H1 (cell line): ENCODE data around the gene TXNDC5. TPM values are rescaled to one million over a fixed set of nuclear protein-coding genes. Genes with fewer than 3 reads are reported as not detected.

Source experiments
- CTCF ChIA-PET: fragments of 300-600 bp; sonication (Branson Sonifier 250); formaldehyde crosslinking; loops from one replicate; lab custom pipeline; 2021; ENCODE audit not compliant: partially characterized antibody; lab: Charles Lee
- POLR2A ChIA-PET: fragments of 300-600 bp; sonication (Branson Sonifier 250); formaldehyde crosslinking; loops from one replicate; lab custom pipeline; 2021; ENCODE audit warnings: inconsistent platforms; ENCODE audit not compliant: partially characterized antibody; lab: Charles Lee
- DNase-seq, 2 experiments: peaks; one replicate each; pipeline versions ENCODE4 v3.0.0 to v3.0.0-alpha.2; 2010 to 2022; ENCODE audit warnings: low spot score in 2 of 2, low read depth in 1 of 2, mixed read lengths in 1 of 2
- FAIRE-seq: peaks from 2 replicates; lab custom pipeline; 2011; peaks lifted over from hg19 to GRCh38; lab: Jason Lieb, UNC
- H2AFZ ChIP-seq: 2 replicates; pipeline ENCODE4 v1.8.1; 2012; ENCODE audit warnings: low read length, inconsistent platforms
- H2AK5ac ChIP-seq: 2 replicates; pipeline ENCODE4 v1.6.1; 2013; ENCODE audit warnings: low read depth, low read length
- H2BK120ac ChIP-seq: replicated peaks from 2 replicates; pipeline ENCODE3; 2013; ENCODE audit warnings: low read depth, low read length, inconsistent platforms
- H2BK12ac ChIP-seq: 2 replicates; pipeline ENCODE4 v1.6.1; 2013; ENCODE audit warnings: low read depth, low read length
- H2BK15ac ChIP-seq: 2 replicates; pipeline ENCODE4 v1.6.1; 2013; ENCODE audit warnings: low read length
- H2BK20ac ChIP-seq: 2 replicates; pipeline ENCODE4 v1.6.1; 2013; ENCODE audit warnings: low read length
- H2BK5ac ChIP-seq: 2 replicates; pipeline ENCODE4 v1.6.1; 2013; ENCODE audit warnings: low read depth, low read length
- H3K14ac ChIP-seq: 2 replicates; pipeline ENCODE4 v1.6.1; 2013; ENCODE audit warnings: inconsistent platforms; ENCODE audit not compliant: insufficient read length
- H3K18ac ChIP-seq: 2 replicates; pipeline ENCODE4 v1.6.1; 2013; ENCODE audit warnings: low read length; ENCODE audit errors: extremely low read depth
- H3K23ac ChIP-seq: 2 replicates; pipeline ENCODE4 v1.6.1; 2013; ENCODE audit warnings: inconsistent platforms; ENCODE audit not compliant: insufficient read length
- H3K23me2 ChIP-seq: 2 replicates; pipeline ENCODE4 v1.6.1; 2013; ENCODE audit warnings: low read depth, low read length
- H3K27ac ChIP-seq: 2 replicates; pipeline ENCODE4 v1.6.1; 2011; ENCODE audit warnings: low read depth, low read length, inconsistent platforms
- H3K27me3 ChIP-seq, 4 experiments: replicated peaks in 1 of 4; 1 replicate in 1 of 4; 2 replicates in 3 of 4; pipeline versions ENCODE4 v1.6.1 to v1.8.1; 2011 to 2013; ENCODE audit warnings: low read length in 3 of 4, mild to moderate bottlenecking in 3 of 4, inconsistent platforms in 2 of 4, mixed read lengths in 2 of 4, moderate library complexity in 1 of 4; ENCODE audit not compliant: control insufficient read depth in 3 of 4, insufficient read depth in 3 of 4; ENCODE audit errors: extremely low read depth in 1 of 4
- H3K36me3 ChIP-seq, 4 experiments: 2 replicates each; pipeline versions ENCODE4 v1.6.1 to v1.8.1; 2011 to 2013; ENCODE audit warnings: mild to moderate bottlenecking in 4 of 4, low read length in 3 of 4, moderate library complexity in 2 of 4, control low read depth in 1 of 4, inconsistent platforms in 1 of 4; ENCODE audit not compliant: insufficient read depth in 4 of 4, control insufficient read depth in 2 of 4
- H3K4ac ChIP-seq: replicated peaks from 2 replicates; pipeline ENCODE3; 2013; ENCODE audit warnings: low read length, low read depth, mixed read lengths, inconsistent platforms; ENCODE audit not compliant: insufficient read length
- H3K4me1 ChIP-seq, 4 experiments: replicated peaks in 1 of 4; 1 replicate in 1 of 4; 2 replicates in 3 of 4; pipeline versions ENCODE4 v1.6.1 to v1.8.1; 2011 to 2013; ENCODE audit warnings: low read length in 3 of 4, inconsistent platforms in 2 of 4, mixed read lengths in 1 of 4; ENCODE audit not compliant: insufficient read depth in 4 of 4, control insufficient read depth in 3 of 4
- H3K4me2 ChIP-seq, 2 experiments: 2 replicates each; pipeline versions ENCODE4 v1.6.1 to v1.8.1; 2011 to 2013; ENCODE audit warnings: low read depth in 2 of 2, low read length in 2 of 2, control low read depth in 1 of 2, inconsistent platforms in 1 of 2, mild to moderate bottlenecking in 1 of 2; ENCODE audit not compliant: insufficient read depth in 1 of 2
- H3K4me3 ChIP-seq, 4 experiments: fragments of 200-600, 300-600 bp in 1 of 4; sonication (generic), shearing (Covaris generic), sonication (Bioruptor Twin) in 1 of 4; 2 replicates each; pipeline versions ENCODE4 v1.5.1 to v1.8.1; 2011 to 2016; ENCODE audit warnings: low read length in 4 of 4, low read depth in 3 of 4, control low read depth in 2 of 4, inconsistent platforms in 2 of 4, mild to moderate bottlenecking in 2 of 4, mixed read lengths in 1 of 4, moderate library complexity in 1 of 4; ENCODE audit not compliant: insufficient read depth in 2 of 4; ENCODE audit errors: extremely low read depth in 1 of 4
- H3K56ac ChIP-seq: replicated peaks from 2 replicates; pipeline ENCODE3; 2013; ENCODE audit warnings: low read depth, mild to moderate bottlenecking, mixed read lengths, low read length, inconsistent platforms; ENCODE audit not compliant: insufficient read length
- H3K79me1 ChIP-seq: 2 replicates; pipeline ENCODE4 v1.6.1; 2013; ENCODE audit warnings: low read depth, low read length, control low read depth
- H3K79me2 ChIP-seq, 2 experiments: 2 replicates each; pipeline versions ENCODE4 v1.6.1 to v1.8.1; 2012 to 2013; ENCODE audit warnings: low read length in 2 of 2, mild to moderate bottlenecking in 2 of 2, inconsistent platforms in 1 of 2; ENCODE audit not compliant: insufficient read depth in 2 of 2, control insufficient read depth in 1 of 2
- H3K9ac ChIP-seq, 4 experiments: replicated peaks in 1 of 4; 1 replicate in 1 of 4; 2 replicates in 3 of 4; pipeline versions ENCODE4 v1.6.1 to v1.8.1; 2011 to 2013; ENCODE audit warnings: low read depth in 3 of 4, low read length in 3 of 4, control low read depth in 2 of 4, mild to moderate bottlenecking in 2 of 4, moderate library complexity in 2 of 4, inconsistent platforms in 1 of 4; ENCODE audit errors: extremely low read depth in 1 of 4
- H3K9me3 ChIP-seq, 2 experiments: 2 replicates each; pipeline versions ENCODE4 v1.6.1 to v1.8.1; 2012 to 2013; ENCODE audit warnings: mild to moderate bottlenecking in 2 of 2, moderate library complexity in 2 of 2, control low read depth in 1 of 2, inconsistent platforms in 1 of 2, low read depth in 1 of 2, low read length in 1 of 2, mixed read lengths in 1 of 2; ENCODE audit not compliant: insufficient read depth in 2 of 2
- H4K20me1 ChIP-seq, 2 experiments: replicated peaks in 1 of 2; 2 replicates each; pipeline versions ENCODE3 to v1.8.1; 2011 to 2013; ENCODE audit warnings: inconsistent platforms in 2 of 2, low read length in 2 of 2, mild to moderate bottlenecking in 1 of 2; ENCODE audit not compliant: insufficient read depth in 2 of 2, control insufficient read depth in 1 of 2
- H4K5ac ChIP-seq: 2 replicates; pipeline ENCODE4 v1.6.1; 2013; ENCODE audit warnings: low read length, low read depth, mixed read lengths, inconsistent platforms; ENCODE audit not compliant: insufficient read length
- H4K8ac ChIP-seq: 2 replicates; pipeline ENCODE4 v1.8.0; 2013; ENCODE audit warnings: mild to moderate bottlenecking, moderate library complexity, low read length, inconsistent platforms; ENCODE audit not compliant: insufficient read depth; ENCODE audit errors: extremely low read depth
- H4K91ac ChIP-seq: replicated peaks from 2 replicates; pipeline ENCODE3; 2013; ENCODE audit warnings: low read length, mixed read lengths, inconsistent platforms; ENCODE audit not compliant: insufficient read length
- ATF2 ChIP-seq: IDR thresholded peaks from 2 replicates; pipeline ENCODE4 v1.6.1; 2012; ENCODE audit warnings: low read length, inconsistent platforms
- BACH1 ChIP-seq: IDR thresholded peaks from 2 replicates; pipeline ENCODE4 v1.6.1; 2012; ENCODE audit warnings: low read length, improper control_type of control experiment
- CHD1 ChIP-seq: IDR thresholded peaks from 2 replicates; pipeline ENCODE4 v1.6.1; 2012; ENCODE audit warnings: low read depth, low read length, improper control_type of control experiment
- EP300 ChIP-seq, 2 experiments: IDR thresholded peaks; 1 replicate in 1 of 2; 2 replicates in 1 of 2; pipeline ENCODE4 v1.6.1; 2011 to 2012; ENCODE audit warnings: low read depth in 2 of 2, low read length in 2 of 2, mild to moderate bottlenecking in 2 of 2, borderline replicate concordance in 1 of 2, inconsistent platforms in 1 of 2, moderate library complexity in 1 of 2
- MAFK ChIP-seq: IDR thresholded peaks from 2 replicates; pipeline ENCODE4 v1.6.1; 2012; ENCODE audit warnings: low read depth, mild to moderate bottlenecking, improper control_type of control experiment, low read length
- NANOG ChIP-seq: IDR thresholded peaks from 2 replicates; pipeline ENCODE4 v1.6.1; 2011; ENCODE audit warnings: low read length, low read depth, mild to moderate bottlenecking, inconsistent platforms; ENCODE audit not compliant: insufficient read depth, poor library complexity, severe bottlenecking
- NRF1 ChIP-seq: IDR thresholded peaks from 2 replicates; pipeline ENCODE4 v1.6.1; 2011; ENCODE audit warnings: mild to moderate bottlenecking, low read depth, low read length, improper control_type of control experiment
- SAP30 ChIP-seq: fragments of 300-600 bp; sonication (generic); IDR thresholded peaks from 2 replicates; pipeline ENCODE4 v1.7.1; 2012; ENCODE audit warnings: low read length, moderate library complexity, mild to moderate bottlenecking, inconsistent platforms; ENCODE audit not compliant: insufficient read depth, insufficient replicate concordance
- SIN3A ChIP-seq, 2 experiments: IDR thresholded peaks in 1 of 2; conservative IDR thresholded peaks in 1 of 2; 2 replicates each; pipeline ENCODE4 v1.6.1; 2011 to 2012; ENCODE audit warnings: low read length in 2 of 2, improper control_type of control experiment in 1 of 2, low read depth in 1 of 2, mild to moderate bottlenecking in 1 of 2
- ZNF274 ChIP-seq: IDR thresholded peaks from 2 replicates; pipeline ENCODE4 v1.7.0; 2012; ENCODE audit warnings: low read length, borderline replicate concordance; ENCODE audit errors: extremely low read depth
- WGBS, 2 experiments: shearing (Covaris generic) in 1 of 2; methylation state at CpG; one replicate each; pipeline versions ENCODE4 v1.1.6 to v1.1.7; 2013 to 2015; ENCODE audit warnings: low lambda C conversion rate in 2 of 2, mixed read lengths in 2 of 2, inconsistent platforms in 1 of 2, low coverage in 1 of 2, missing lambda C conversion rate in 1 of 2; ENCODE audit not compliant: insufficient replicate concordance in 2 of 2, insufficient coverage in 1 of 2, insufficient read length in 1 of 2; ENCODE audit errors: extremely low coverage in 1 of 2, missing lambda C conversion rate in 1 of 2; 5-methylcytosine and 5-hydroxymethylcytosine counted together
- polyA plus RNA-seq, 7 experiments: library from polyadenylated mRNA; depleted of rRNA in 3 of 7; stranded (reverse) in 5 of 7; unstranded in 2 of 7; fragments of >200 nt in 5 of 7; fragments of 200-250 nt in 2 of 7; gene quantifications; 1 replicate in 5 of 7; 2 replicates in 1 of 7; 4 replicates in 1 of 7; pipeline versions ENCODE4 v1.2.1 to v1.2.3, GENCODE V29; 2011 to 2013; ENCODE audit warnings: missing spikeins in 2 of 7, mixed read lengths in 2 of 7
- total RNA-seq: library from RNA; stranded (reverse); fragmentation: NEBNext Ultra II Directional; extraction: Animal tissue kit (Norgen Biotek cat#: 25700); gene quantifications from 2 replicates; pipeline ENCODE4 v1.2.1, GENCODE V29; 2021

TXNDC5 gene
- total and polyA plus RNA-seq, 2 of the 8 experiments (the other 6 are each of a cell fraction or from before 2014, with no cell fraction given) = 114 to 172 TPM

- Histone ChIP-seq H3K79me2 (peaks cover 5 to 28% of the 10 kb centered on the region in 2 experiments), H3K56ac (no peak overlapping the region), H2BK12ac (no peak overlapping the region), H3K23me2 (no peaks in the 10 kb centered on the region), H4K91ac (no peak overlapping the region), H2BK120ac (no peak overlapping the region), H3K23ac (no peak overlapping the region), H3K4me2 (no peak overlapping the region), H3K4me1 (0 out of 7 replicates have a peak, but pooled peaks cover 0 to 2% (median 0%) of the 10 kb centered on the region in 4 experiments), H3K9ac (no peak overlapping the region), H2BK15ac (no peak overlapping the region), H3K36me3 (peaks cover 18 to 60% (median 54%) of the 10 kb centered on the region in 4 experiments), H2BK20ac (no peak overlapping the region), H2BK5ac (no peak overlapping the region), H3K79me1 (peaks cover 7% of the 10 kb centered on the region), H3K18ac (no peak overlapping the region), H4K20me1 (peaks cover 11 to 18% of the 10 kb centered on the region in 2 experiments), H3K4ac (no peak overlapping the region), H2AK5ac (no peak overlapping the region), H3K14ac (no peak overlapping the region), H2AFZ (no peak overlapping the region), H3K9me3 (no peaks in the 10 kb centered on the region), H3K27me3 (no peaks in the 10 kb centered on the region), H4K5ac (no peak overlapping the region), H3K27ac (no peak overlapping the region), H3K4me3 (no peak overlapping the region), H4K8ac (no peak overlapping the region)
- no peak for DNase-seq
- no peak for TF ChIP-seq ATF2
- no peak for TF ChIP-seq MAFK
- no peak for TF ChIP-seq EP300 (IDR thresholded peaks at IDR 0.05; ENCODE audit: borderline replicate concordance in 1 of 2, low read depth in 2 of 2, low read length in 2 of 2)
- TF ChIP-seq NANOG = no peak
- TF ChIP-seq SIN3A (conservative IDR thresholded peaks at IDR 0.05 in 1 of 2, IDR thresholded peaks at IDR 0.05 in 1 of 2; ENCODE audit: low read depth in 1 of 2, low read length in 2 of 2) = no peak
- no peak for TF ChIP-seq ZNF274
- TF ChIP-seq NRF1 = no peak
- TF ChIP-seq SAP30 = no peak
- TF ChIP-seq CHD1 = no peak
- TF ChIP-seq BACH1 = no peak
- 75% methylated on average over 1 of the region's 1 CpG; no CpG with 5 or more reads in 1 of the 2 experiments for WGBS, 2 experiments
- ChIA-PET CTCF (interaction anchor here (0.7 to 1.2 kb wide), 5 partner anchors 12 to 231 kb away, joined by 3 to 4 read pairs (median 3); no protein-coding TSS in a partner anchor), POLR2A (no interaction called here)
- no peak for FAIRE-seq
Observed at GRCh38 chr6:7902867-7903266, 7.7 kb downstream of the TXNDC5 start.
